Measurements from ENCODE around the gene RNF213.
"Not testable (repeated sequence)": the region's sequence is repeated elsewhere in the genome, so short reads cannot be mapped to it uniquely, and the experiment has no call there.

The RNF213 gene

GRCh38 chr17:80322864-80323263 is 62.2 kb downstream of the RNF213 start:
- no peak for TF ChIP-seq GABPA (IDR thresholded peaks at IDR 0.05; ENCODE audit: low read depth)
- H3K4me3 ChIP-seq (replicated peaks; ENCODE audit: insufficient read depth, low read length): no peak overlapping the region

GRCh38 chr17:80323982-80324381 is 63.3 kb downstream of the RNF213 start:
- Histone ChIP-seq H3K4me3 (replicated peaks; ENCODE audit: insufficient read depth, low read length) (no peak overlapping the region), H3K27ac (replicated peaks) (no peak overlapping the region), H3K27me3 (ENCODE audit: insufficient read depth, poor library complexity, severe bottlenecking) (no peaks in the 10 kb centered on the region)
- DNase-seq (ENCODE audit: low read depth in 1 of 2, low spot score in 1 of 2): no peak
- TF ChIP-seq CTCF (IDR thresholded peaks at IDR 0.05; ENCODE audit: insufficient read depth, low read length) (no peak), SPI1 (IDR thresholded peaks at IDR 0.05; ENCODE audit: borderline replicate concordance, low read depth) (no peak)

More at GRCh38 chr17:80322864-80323263, 62.2 kb downstream of the RNF213 start:
- DNase-seq (ENCODE audit: low read depth in 1 of 2, low spot score in 1 of 2): no peak
- no peaks in the 10 kb centered on the region for H3K27me3 ChIP-seq (ENCODE audit: insufficient read depth, poor library complexity, severe bottlenecking)
- no peak overlapping the region for H3K27ac ChIP-seq (replicated peaks)

- H3K27ac ChIP-seq (replicated peaks): no peak overlapping the region
- TF ChIP-seq POLR2AphosphoS5 (IDR thresholded peaks at IDR 0.05; ENCODE audit: low read depth) (no peak), SPI1 (IDR thresholded peaks at IDR 0.05; ENCODE audit: borderline replicate concordance, low read depth) (peak; percentile 84)
Observed at GRCh38 chr17:80327518-80327917, 66.9 kb downstream of the RNF213 start.

GRCh38 chr17:80328634-80329380 is 68.2 kb downstream of the RNF213 start:
- no peaks in the 10 kb centered on the region for H3K27me3 ChIP-seq (ENCODE audit: insufficient read depth, poor library complexity, severe bottlenecking)
- no peak overlapping the region for H3K4me3 ChIP-seq (replicated peaks; ENCODE audit: insufficient read depth, low read length)
- TF ChIP-seq REST (IDR thresholded peaks at IDR 0.05; ENCODE audit: insufficient replicate concordance, low read depth) (no peak), POLR2AphosphoS5 (IDR thresholded peaks at IDR 0.05; ENCODE audit: low read depth) (no peak), SPI1 (IDR thresholded peaks at IDR 0.05; ENCODE audit: borderline replicate concordance, low read depth) (no peak), GABPA (IDR thresholded peaks at IDR 0.05; ENCODE audit: low read depth) (no peak), CTCF (IDR thresholded peaks at IDR 0.05; ENCODE audit: insufficient read depth, low read length) (no peak)
- H3K27ac ChIP-seq (replicated peaks): no peak overlapping the region
- peak; percentile 20 to 27 for DNase-seq (ENCODE audit: low read depth in 1 of 2, low spot score in 1 of 2)

More at GRCh38 chr17:80327518-80327917, 66.9 kb downstream of the RNF213 start:
- no peaks in the 10 kb centered on the region for H3K27me3 ChIP-seq (ENCODE audit: insufficient read depth, poor library complexity, severe bottlenecking)
- peak; percentile 21 to 65 for DNase-seq (ENCODE audit: low read depth in 1 of 2, low spot score in 1 of 2)
- no peak overlapping the region for H3K4me3 ChIP-seq (replicated peaks; ENCODE audit: insufficient read depth, low read length)

GRCh38 chr17:80329421-80329820 is 68.8 kb downstream of the RNF213 start:
- not testable (repeated sequence) for DNase-seq (ENCODE audit: low read depth in 1 of 2, low spot score in 1 of 2); H3K27ac ChIP-seq (replicated peaks); H3K4me3 ChIP-seq (replicated peaks; ENCODE audit: insufficient read depth, low read length); H3K27me3 ChIP-seq (ENCODE audit: insufficient read depth, poor library complexity, severe bottlenecking)

- H3K4me3 ChIP-seq (replicated peaks; ENCODE audit: insufficient read depth, low read length): no peak overlapping the region
- no peaks in the 10 kb centered on the region for H3K27me3 ChIP-seq (ENCODE audit: insufficient read depth, poor library complexity, severe bottlenecking)
- no peak for TF ChIP-seq GABPA (IDR thresholded peaks at IDR 0.05; ENCODE audit: low read depth)
- no peak for TF ChIP-seq SPI1 (IDR thresholded peaks at IDR 0.05; ENCODE audit: borderline replicate concordance, low read depth)
- TF ChIP-seq CTCF (IDR thresholded peaks at IDR 0.05; ENCODE audit: insufficient read depth, low read length): no peak
- no peak for DNase-seq (ENCODE audit: low read depth in 1 of 2, low spot score in 1 of 2)
- H3K27ac ChIP-seq (replicated peaks): no peak overlapping the region
Observed at GRCh38 chr17:80330276-80330675, 69.6 kb downstream of the RNF213 start.

- H3K4me3 ChIP-seq (replicated peaks; ENCODE audit: insufficient read depth, low read length); H3K27me3 ChIP-seq (ENCODE audit: insufficient read depth, poor library complexity, severe bottlenecking); H3K27ac ChIP-seq (replicated peaks); DNase-seq (ENCODE audit: low read depth in 1 of 2, low spot score in 1 of 2): not testable (repeated sequence)
Observed at GRCh38 chr17:80330938-80331337, 70.3 kb downstream of the RNF213 start.
